IMR-90 (cell line): ENCODE measurements around the gene FRMD3. TPM values are rescaled to one million over a fixed set of nuclear protein-coding genes. Genes with fewer than 3 reads are reported as not detected.

ENCODE experiments used
- ATAC-seq: fragments of 200-7000 bp; cut with Tn5 transposase; 2 replicates; pipeline ENCODE4 v1.9.1; 2020; ENCODE audit warnings: low read depth, mild to moderate bottlenecking, moderate library complexity
- BruUV-seq: library from RNA; stranded (reverse); fragments of 400-500 nt; replicated peaks from 2 replicates; lab custom pipeline; 2021; lab: Mats Ljungman, UMichigan
- CTCF ChIA-PET: fragments of 300-600 bp; formaldehyde crosslinking; extraction: SDS; loops from one replicate; lab custom pipeline; 2021; ENCODE audit warnings: antibody characterized with exemption; lab: Yijun Ruan, JAX
- POLR2A ChIA-PET: fragments of 300-600 bp; sonication (Branson Sonifier 250); formaldehyde crosslinking; loops from one replicate; lab custom pipeline; 2022; ENCODE audit warnings: antibody characterized with exemption; ENCODE audit not compliant: unreplicated experiment; lab: Charles Lee
- DNase-seq: peaks from one replicate; pipeline ENCODE4 v3.0.0; 2013
- H2AFZ ChIP-seq: replicated peaks from 2 replicates; pipeline ENCODE3; 2013; ENCODE audit warnings: low read length, mild to moderate bottlenecking; ENCODE audit not compliant: poor library complexity
- H2AK5ac ChIP-seq: 2 replicates; pipeline ENCODE4 v1.6.1; 2013; ENCODE audit warnings: low read depth, low read length, inconsistent platforms
- H2AK9ac ChIP-seq: replicated peaks from 2 replicates; pipeline ENCODE3; 2013; ENCODE audit warnings: mild to moderate bottlenecking, low read depth, low read length, moderate library complexity; ENCODE audit not compliant: poor library complexity
- H2BK120ac ChIP-seq: 2 replicates; pipeline ENCODE4 v1.6.1; 2013; ENCODE audit warnings: low read depth, low read length, inconsistent platforms
- H2BK15ac ChIP-seq: 3 replicates; pipeline ENCODE4 v1.6.1; 2013; ENCODE audit warnings: low read depth, low read length, inconsistent platforms
- H2BK20ac ChIP-seq: 2 replicates; pipeline ENCODE4 v1.6.1; 2013; ENCODE audit warnings: low read depth, mild to moderate bottlenecking, inconsistent platforms, low read length, moderate library complexity
- H2BK5ac ChIP-seq: 2 replicates; pipeline ENCODE4 v1.6.1; 2013; ENCODE audit warnings: mild to moderate bottlenecking, low read depth, low read length, inconsistent platforms; ENCODE audit not compliant: poor library complexity, severe bottlenecking
- H3K14ac ChIP-seq: replicated peaks from 2 replicates; pipeline ENCODE4 v1.6.1; 2013; ENCODE audit warnings: low read depth, low read length, inconsistent platforms
- H3K18ac ChIP-seq: 2 replicates; pipeline ENCODE4 v1.6.1; 2013; ENCODE audit warnings: low read depth, low read length, control low read depth
- H3K23ac ChIP-seq: 2 replicates; pipeline ENCODE4 v1.6.1; 2013; ENCODE audit warnings: low read depth, low read length, inconsistent platforms
- H3K27ac ChIP-seq: 2 replicates; pipeline ENCODE4 v1.5.1; 2013; ENCODE audit warnings: mild to moderate bottlenecking, control low read depth, low read length; ENCODE audit not compliant: insufficient read depth
- H3K27me3 ChIP-seq: 2 replicates; pipeline ENCODE4 v1.6.1; 2013; ENCODE audit warnings: low read length; ENCODE audit not compliant: control insufficient read depth, insufficient read depth
- H3K36me3 ChIP-seq: 2 replicates; pipeline ENCODE4 v1.6.1; 2013; ENCODE audit warnings: low read length, mixed read lengths; ENCODE audit not compliant: control insufficient read depth, insufficient read depth
- H3K4ac ChIP-seq: 2 replicates; pipeline ENCODE4 v1.6.1; 2013; ENCODE audit warnings: low read depth, low read length, inconsistent platforms
- H3K4me1 ChIP-seq: 2 replicates; pipeline ENCODE4 v1.6.1; 2013; ENCODE audit warnings: low read length, mixed read lengths; ENCODE audit not compliant: control insufficient read depth, insufficient read depth
- H3K4me2 ChIP-seq: 2 replicates; pipeline ENCODE4 v1.6.1; 2013; ENCODE audit warnings: low read depth, mild to moderate bottlenecking, control low read depth, low read length, moderate library complexity
- H3K4me3 ChIP-seq: 2 replicates; pipeline ENCODE4 v1.5.1; 2013; ENCODE audit warnings: low read depth, mild to moderate bottlenecking, control low read depth, low read length, moderate library complexity; ENCODE audit not compliant: insufficient read depth
- H3K56ac ChIP-seq: 2 replicates; pipeline ENCODE4 v1.6.1; 2013; ENCODE audit warnings: low read length, inconsistent platforms; ENCODE audit not compliant: insufficient read depth; ENCODE audit errors: extremely low read depth
- H3K79me1 ChIP-seq, 2 experiments: 2 replicates each; pipeline ENCODE4 v1.6.1; 2013; ENCODE audit warnings: low read length in 2 of 2, inconsistent platforms in 1 of 2, low read depth in 1 of 2
- H3K9ac ChIP-seq: 2 replicates; pipeline ENCODE4 v1.6.1; 2013; ENCODE audit warnings: low read depth, low read length, control low read depth
- H3K9me1 ChIP-seq: 2 replicates; pipeline ENCODE4 v1.6.1; 2013; ENCODE audit warnings: low read length, inconsistent platforms; ENCODE audit not compliant: insufficient read depth
- H3K9me3 ChIP-seq: 2 replicates; pipeline ENCODE4 v1.6.1; 2013; ENCODE audit warnings: low read length; ENCODE audit not compliant: control insufficient read depth, insufficient read depth
- H4K20me1 ChIP-seq: 2 replicates; pipeline ENCODE4 v1.6.1; 2013; ENCODE audit warnings: low read length, inconsistent platforms; ENCODE audit not compliant: insufficient read depth
- H4K5ac ChIP-seq: 2 replicates; pipeline ENCODE4 v1.6.1; 2013; ENCODE audit warnings: mild to moderate bottlenecking, low read depth, low read length, control low read depth
- H4K8ac ChIP-seq, 2 experiments: 2 replicates each; pipeline ENCODE4 v1.6.1; 2013; ENCODE audit warnings: low read depth in 2 of 2, low read length in 2 of 2, control low read depth in 1 of 2, inconsistent platforms in 1 of 2
- H4K91ac ChIP-seq: 2 replicates; pipeline ENCODE4 v1.6.1; 2013; ENCODE audit warnings: low read depth, low read length, inconsistent platforms; ENCODE audit not compliant: insufficient read depth
- BHLHE40 ChIP-seq: fragments of 150-350 bp; IDR thresholded peaks from 2 replicates; pipeline ENCODE4 v1.6.1; 2016; ENCODE audit warnings: mild to moderate bottlenecking, low read depth, low read length
- CEBPB ChIP-seq: IDR thresholded peaks from 2 replicates; pipeline ENCODE4 v1.6.1; 2012; ENCODE audit warnings: low read depth, low read length, improper control_type of control experiment
- CHD1 ChIP-seq: IDR thresholded peaks from 2 replicates; pipeline ENCODE4 v1.6.1; 2012; ENCODE audit warnings: low read depth, low read length, improper control_type of control experiment
- CTCF ChIP-seq: conservative IDR thresholded peaks from 2 replicates; pipeline ENCODE4 v1.5.1; 2012; ENCODE audit warnings: mild to moderate bottlenecking, low read depth, low read length, improper control_type of control experiment
- FOS ChIP-seq: fragments of 150-350 bp; IDR thresholded peaks from 2 replicates; pipeline ENCODE4 v1.6.1; 2016; ENCODE audit warnings: low read depth, low read length
- MAFK ChIP-seq: IDR thresholded peaks from 2 replicates; pipeline ENCODE4 v1.6.1; 2012; ENCODE audit warnings: low read depth, low read length, improper control_type of control experiment
- MAZ ChIP-seq: IDR thresholded peaks from 2 replicates; pipeline ENCODE4 v1.6.1; 2012; ENCODE audit warnings: low read depth, mild to moderate bottlenecking, low read length, improper control_type of control experiment, moderate library complexity, borderline replicate concordance
- MXI1 ChIP-seq: IDR thresholded peaks from 2 replicates; pipeline ENCODE4 v1.6.1; 2012; ENCODE audit warnings: low read depth, mild to moderate bottlenecking, low read length, moderate library complexity, borderline replicate concordance
- NFE2L2 ChIP-seq: fragments of 150-350 bp; IDR thresholded peaks from 2 replicates; pipeline ENCODE4 v1.6.1; 2016; ENCODE audit warnings: low read depth, mild to moderate bottlenecking, low read length
- POLR2A ChIP-seq: IDR thresholded peaks from 2 replicates; pipeline ENCODE4 v1.6.1; 2012; ENCODE audit warnings: mild to moderate bottlenecking, low read depth, low read length
- RAD21 ChIP-seq: IDR thresholded peaks from 2 replicates; pipeline ENCODE4 v1.6.1; 2012; ENCODE audit warnings: low read length, improper control_type of control experiment
- RCOR1 ChIP-seq: IDR thresholded peaks from 2 replicates; pipeline ENCODE4 v1.6.1; 2012; ENCODE audit warnings: mild to moderate bottlenecking, low read length, improper control_type of control experiment; ENCODE audit not compliant: insufficient replicate concordance
- RFX5 ChIP-seq: IDR thresholded peaks from 2 replicates; pipeline ENCODE4 v1.8.0; 2012; ENCODE audit warnings: low read depth, mild to moderate bottlenecking, low read length, moderate library complexity
- SMC3 ChIP-seq: fragments of 150-350 bp; IDR thresholded peaks from 2 replicates; pipeline ENCODE4 v1.6.1; 2016; ENCODE audit warnings: low read depth, mild to moderate bottlenecking, antibody characterized with exemption, low read length, moderate library complexity
- WGBS, 2 experiments: methylation state at CpG; one replicate each; pipeline versions ENCODE4 v1.1.5 to v1.1.7; 2013; ENCODE audit warnings: missing lambda C conversion rate in 2 of 2; ENCODE audit not compliant: insufficient read length in 1 of 2; ENCODE audit errors: extremely low coverage in 2 of 2; 5-methylcytosine and 5-hydroxymethylcytosine counted together
- dilution Hi-C: fragments of 300-500 bp; cut with HindIII; formaldehyde crosslinking; loops from one replicate; pipeline ENCODE4 v1.14.3; 2018; ENCODE audit warnings: low sequenced_read_pairs; ENCODE audit not compliant: unreplicated experiment
- in situ Hi-C: fragments of 300-500 bp; cut with MboI; formaldehyde crosslinking; loops from 3 replicates; pipeline ENCODE4 v1.14.3; 2019; ENCODE audit warnings: low sequenced_read_pairs, inconsistent platforms, mixed read lengths
- intact Hi-C: fragments of 100-400 bp; cut with micrococcal nuclease; formaldehyde crosslinking; loops from 2 replicates; pipeline ENCODE4 v1.10.0; 2022
- polyA plus RNA-seq, 3 experiments: library from polyadenylated mRNA; depleted of rRNA; stranded (reverse); fragments of >200 nt; gene quantifications; 2 replicates each; pipeline ENCODE4 v1.2.3, GENCODE V29; 2012; ENCODE audit warnings: low replicate concordance in 1 of 3
- total RNA-seq: library from RNA; depleted of rRNA; stranded (reverse); fragments of >200 nt; gene quantifications from 2 replicates; pipeline ENCODE4 v1.2.3, GENCODE V29; 2012
- TF ChIP-seq, protein P1 (sequence below): fragments of 150-350 bp; IDR thresholded peaks from 2 replicates; pipeline ENCODE4 v1.6.1; 2017; ENCODE audit warnings: mild to moderate bottlenecking, antibody characterized with exemption, low read length, low read depth
- TF ChIP-seq, protein P2 (sequence below): fragments of 150-350 bp; IDR thresholded peaks from 2 replicates; pipeline ENCODE4 v1.6.1; 2016; ENCODE audit warnings: low read depth, mild to moderate bottlenecking, low read length, moderate library complexity, borderline replicate concordance

Gene FRMD3
- total and polyA plus RNA-seq, 2 of the 4 experiments (the other 2 are of a cell fraction), result 0.02 to 0.18 TPM

DNA sequence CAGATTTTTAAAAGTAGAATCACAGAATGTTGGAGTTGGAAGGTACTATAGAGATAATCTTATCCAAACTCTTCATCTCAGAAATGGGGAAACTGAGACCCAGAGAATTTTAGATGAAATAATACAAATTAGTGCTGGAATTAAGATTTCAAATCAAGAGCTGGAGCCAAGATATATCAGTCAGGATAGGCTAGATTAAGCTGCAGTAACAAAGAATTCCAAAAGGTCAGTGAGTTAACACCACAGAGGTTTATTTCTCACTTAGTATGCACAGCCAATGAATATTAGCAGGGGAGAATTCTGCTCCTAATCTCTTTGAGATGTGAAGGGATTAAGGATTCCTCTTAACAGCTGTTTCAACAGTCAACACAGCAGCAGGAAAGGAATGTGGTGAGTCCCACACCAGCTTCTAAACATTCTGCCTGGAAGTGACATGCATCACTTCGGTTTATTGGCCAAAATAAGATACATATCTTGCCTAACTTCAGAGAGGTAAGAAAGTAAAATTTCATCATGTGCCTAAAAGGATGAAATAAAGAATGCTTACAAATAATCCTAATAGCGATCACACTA lies 136.8 kb downstream of the FRMD3 start:
- Histone ChIP-seq H2BK5ac (no peak overlapping the region), H3K4me2 (no peak overlapping the region), H4K8ac (no peak overlapping the region), H2BK20ac (no peak overlapping the region), H3K9ac (no peak overlapping the region), H3K9me3 (no peaks in the 10 kb centered on the region), H4K91ac (no peak overlapping the region), H3K9me1 (no peaks in the 10 kb centered on the region), H2AFZ (no peak overlapping the region), H3K79me1 (no peaks in the 10 kb centered on the region), H3K4me3 (no peak overlapping the region), H3K56ac (no peak overlapping the region), H3K14ac (no peak overlapping the region), H3K27ac (no peak overlapping the region), H3K4me1 (no peaks in the 10 kb centered on the region), H3K27me3 (no peaks in the 10 kb centered on the region), H4K5ac (no peak overlapping the region), H3K4ac (no peak overlapping the region), H3K23ac (no peak overlapping the region), H2BK15ac (no peak overlapping the region), H4K20me1 (no peaks in the 10 kb centered on the region), H3K18ac (no peak overlapping the region), H2BK120ac (no peak overlapping the region), H2AK9ac (no peak overlapping the region), H3K36me3 (no peaks in the 10 kb centered on the region), H2AK5ac (no peak overlapping the region)
- TF ChIP-seq, protein P1, sequence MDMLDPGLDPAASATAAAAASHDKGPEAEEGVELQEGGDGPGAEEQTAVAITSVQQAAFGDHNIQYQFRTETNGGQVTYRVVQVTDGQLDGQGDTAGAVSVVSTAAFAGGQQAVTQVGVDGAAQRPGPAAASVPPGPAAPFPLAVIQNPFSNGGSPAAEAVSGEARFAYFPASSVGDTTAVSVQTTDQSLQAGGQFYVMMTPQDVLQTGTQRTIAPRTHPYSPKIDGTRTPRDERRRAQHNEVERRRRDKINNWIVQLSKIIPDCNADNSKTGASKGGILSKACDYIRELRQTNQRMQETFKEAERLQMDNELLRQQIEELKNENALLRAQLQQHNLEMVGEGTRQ, result no peak
- TF ChIP-seq BHLHE40, result no peak
- TF ChIP-seq RFX5, result no peak
- no peak for TF ChIP-seq CEBPB
- TF ChIP-seq, protein P2, sequence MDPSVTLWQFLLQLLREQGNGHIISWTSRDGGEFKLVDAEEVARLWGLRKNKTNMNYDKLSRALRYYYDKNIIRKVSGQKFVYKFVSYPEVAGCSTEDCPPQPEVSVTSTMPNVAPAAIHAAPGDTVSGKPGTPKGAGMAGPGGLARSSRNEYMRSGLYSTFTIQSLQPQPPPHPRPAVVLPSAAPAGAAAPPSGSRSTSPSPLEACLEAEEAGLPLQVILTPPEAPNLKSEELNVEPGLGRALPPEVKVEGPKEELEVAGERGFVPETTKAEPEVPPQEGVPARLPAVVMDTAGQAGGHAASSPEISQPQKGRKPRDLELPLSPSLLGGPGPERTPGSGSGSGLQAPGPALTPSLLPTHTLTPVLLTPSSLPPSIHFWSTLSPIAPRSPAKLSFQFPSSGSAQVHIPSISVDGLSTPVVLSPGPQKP, result no peak
- TF ChIP-seq SMC3, result no peak
- TF ChIP-seq MAZ, result no peak
- no peak for TF ChIP-seq FOS
- no peak for TF ChIP-seq MAFK
- no peak for TF ChIP-seq POLR2A
- no peak for TF ChIP-seq NFE2L2
- no peak for TF ChIP-seq RAD21
- no peak for TF ChIP-seq MXI1
- TF ChIP-seq RCOR1, result no peak
- no peak for TF ChIP-seq CTCF
- TF ChIP-seq CHD1, result no peak
- no CpG with 5 or more reads among the region's 2 CpGs for WGBS, 2 experiments
- ATAC-seq, result no peak
- DNase-seq, result no peak
- intact Hi-C loops (no loop called here), in situ Hi-C loops (no loop called here), dilution Hi-C loops (no loop called here)
- no TSS peak for BruUV-seq
- POLR2A ChIA-PET, result no interaction called here
- CTCF ChIA-PET, result no interaction called here
